GM23338 (cell line): ENCODE measurements around the gene ANKMY2. TPM values are rescaled to one million over a fixed set of nuclear protein-coding genes. Genes with fewer than 3 reads are reported as not detected.

Experiments
- ATAC-seq: fragments of 200-7000 bp; cut with Tn5 transposase; 3 replicates; pipeline ENCODE4 v1.9.1; 2020
- DNase-seq: peaks from one replicate; pipeline ENCODE4 v3.0.0-alpha.2; 2015; ENCODE audit warnings: low spot score
- H2AFZ ChIP-seq: fragments of 200-600 bp; sonication (generic); 2 replicates; pipeline ENCODE4 v1.8.0; 2016; ENCODE audit warnings: antibody characterized with exemption, mild to moderate bottlenecking, moderate library complexity
- H3F3A ChIP-seq: fragments of 200-600 bp; sonication (generic); replicated peaks from 2 replicates; pipeline ENCODE4 v1.8.0; 2017; ENCODE audit warnings: antibody characterized with exemption, mixed run types, low read depth
- H3K27ac ChIP-seq: fragments of 200-600 bp; sonication (generic); 2 replicates; pipeline ENCODE4 v1.6.1; 2016; ENCODE audit warnings: low read depth
- H3K27me3 ChIP-seq: fragments of 200-600 bp; sonication (generic); 2 replicates; pipeline ENCODE4 v1.8.0; 2016; ENCODE audit warnings: mild to moderate bottlenecking, mixed run types, moderate library complexity; ENCODE audit not compliant: insufficient read depth
- H3K36me3 ChIP-seq: fragments of 200-600 bp; sonication (generic); 2 replicates; pipeline ENCODE4 v1.8.0; 2016; ENCODE audit warnings: mild to moderate bottlenecking; ENCODE audit not compliant: insufficient read depth
- H3K4me1 ChIP-seq: fragments of 200-600 bp; sonication (generic); 2 replicates; pipeline ENCODE4 v1.8.0; 2016; ENCODE audit warnings: mild to moderate bottlenecking, moderate library complexity; ENCODE audit not compliant: insufficient read depth
- H3K4me2 ChIP-seq: fragments of 200-600 bp; sonication (generic); 2 replicates; pipeline ENCODE4 v1.7.1; 2017; ENCODE audit warnings: mixed run types
- H3K4me3 ChIP-seq: fragments of 200-600 bp; sonication (generic); 2 replicates; pipeline ENCODE4 v1.6.1; 2016; ENCODE audit warnings: mixed run types
- H3K79me2 ChIP-seq: fragments of 200-600 bp; sonication (generic); replicated peaks from 2 replicates; pipeline ENCODE4 v1.8.0; 2017; ENCODE audit warnings: mild to moderate bottlenecking; ENCODE audit not compliant: insufficient read depth
- H3K9me2 ChIP-seq: fragments of 200-600 bp; sonication (generic); 2 replicates; pipeline ENCODE4 v1.8.0; 2017; ENCODE audit not compliant: insufficient read depth
- H4K20me1 ChIP-seq: fragments of 200-600 bp; sonication (generic); replicated peaks from 2 replicates; pipeline ENCODE4 v1.8.0; 2017; ENCODE audit warnings: mild to moderate bottlenecking; ENCODE audit not compliant: insufficient read depth
- H3K27ac Mint-ChIP-seq: 2 replicates; pipeline ENCODE4 v1.8.0; 2020; ENCODE audit warnings: inconsistent platforms, mild to moderate bottlenecking, moderate library complexity, mixed read lengths
- H3K27me3 Mint-ChIP-seq: 3 replicates; pipeline ENCODE4 v1.8.0; 2022; ENCODE audit warnings: low read depth, mild to moderate bottlenecking, moderate library complexity, mixed read lengths, inconsistent platforms; ENCODE audit not compliant: insufficient read depth, poor library complexity
- H3K36me3 Mint-ChIP-seq: 3 replicates; pipeline ENCODE4 v1.8.0; 2021; ENCODE audit warnings: low read depth, mild to moderate bottlenecking, inconsistent platforms, moderate library complexity, mixed read lengths
- H3K4me1 Mint-ChIP-seq: 3 replicates; pipeline ENCODE4 v1.8.0; 2020; ENCODE audit warnings: mild to moderate bottlenecking, inconsistent platforms, mixed read lengths
- H3K4me3 Mint-ChIP-seq: 3 replicates; pipeline ENCODE4 v1.8.0; 2021; ENCODE audit warnings: moderate library complexity, mild to moderate bottlenecking, inconsistent platforms, mixed read lengths
- H3K9me3 Mint-ChIP-seq: 3 replicates; pipeline ENCODE4 v1.8.0; 2020; ENCODE audit warnings: moderate library complexity, mild to moderate bottlenecking, inconsistent platforms, mixed read lengths
- CREB1 ChIP-seq: fragments of 250-450 bp; sonication (Bioruptor Pico); IDR thresholded peaks from 2 replicates; pipeline ENCODE4 v1.5.0; 2020; ENCODE audit warnings: low read depth, mild to moderate bottlenecking, moderate library complexity
- CTCF ChIP-seq, 2 experiments: fragments of 200-600 bp in 1 of 2; sonication (generic) in 1 of 2; conservative IDR thresholded peaks; 2 replicates each; pipeline versions ENCODE4 v1.5.1 to v1.6.1; 2016 to 2017; ENCODE audit warnings: antibody characterized with exemption in 2 of 2, low read depth in 2 of 2, mild to moderate bottlenecking in 2 of 2, moderate library complexity in 1 of 2
- EZH2 ChIP-seq: fragments of 200-600 bp; sonication (generic); IDR thresholded peaks from one replicate; pipeline ENCODE4 v1.8.0; 2017; ENCODE audit warnings: antibody characterized with exemption, mild to moderate bottlenecking, low read depth; ENCODE audit not compliant: unreplicated experiment
- EZH2phosphoT487 ChIP-seq: fragments of 200-600 bp; sonication (generic); IDR thresholded peaks from one replicate; pipeline ENCODE4 v1.8.1; 2018; ENCODE audit warnings: antibody characterized with exemption; ENCODE audit not compliant: unreplicated experiment
- JUNB ChIP-seq: IDR thresholded peaks from one replicate; pipeline ENCODE4 v1.6.1; 2016; ENCODE audit warnings: antibody characterized with exemption; ENCODE audit not compliant: unreplicated experiment
- NANOG ChIP-seq: IDR thresholded peaks from 2 replicates; pipeline ENCODE4 v1.6.1; 2016; ENCODE audit warnings: antibody characterized with exemption, borderline replicate concordance
- STAT1 ChIP-seq: IDR thresholded peaks from one replicate; pipeline ENCODE4 v1.6.1; 2016; ENCODE audit warnings: antibody characterized with exemption; ENCODE audit not compliant: unreplicated experiment
- ZNF114 ChIP-seq: fragments of 250-450 bp; sonication (Bioruptor Pico); IDR thresholded peaks from 2 replicates; pipeline ENCODE4 v1.5.0; 2020; ENCODE audit warnings: mild to moderate bottlenecking, moderate library complexity
- ZNF462 ChIP-seq: fragments of 250-450 bp; sonication (Bioruptor Pico); IDR thresholded peaks from 2 replicates; pipeline ENCODE4 v1.5.0; 2020; ENCODE audit warnings: mild to moderate bottlenecking, moderate library complexity
- polyA plus RNA-seq: library from polyadenylated mRNA; unstranded; fragments of >200 nt; fragmentation: Nextera tagmentation; extraction: Ambion mirVana; gene quantifications from 2 replicates; pipeline ENCODE4 v1.2.1, GENCODE V29; 2016
- total RNA-seq: library from RNA; depleted of rRNA; stranded (reverse); fragments of >200 nt; shearing (Covaris generic); gene quantifications from 2 replicates; pipeline ENCODE4 v1.2.3, GENCODE V29; 2014
- TF ChIP-seq, protein P1 (sequence below): IDR thresholded peaks from 2 replicates; pipeline ENCODE4 v1.6.1; 2016; ENCODE audit warnings: antibody characterized with exemption

ANKMY2 gene
- total and polyA plus RNA-seq, 2 experiments from 2014 or later = 4.4 to 9.5 TPM

DNA sequence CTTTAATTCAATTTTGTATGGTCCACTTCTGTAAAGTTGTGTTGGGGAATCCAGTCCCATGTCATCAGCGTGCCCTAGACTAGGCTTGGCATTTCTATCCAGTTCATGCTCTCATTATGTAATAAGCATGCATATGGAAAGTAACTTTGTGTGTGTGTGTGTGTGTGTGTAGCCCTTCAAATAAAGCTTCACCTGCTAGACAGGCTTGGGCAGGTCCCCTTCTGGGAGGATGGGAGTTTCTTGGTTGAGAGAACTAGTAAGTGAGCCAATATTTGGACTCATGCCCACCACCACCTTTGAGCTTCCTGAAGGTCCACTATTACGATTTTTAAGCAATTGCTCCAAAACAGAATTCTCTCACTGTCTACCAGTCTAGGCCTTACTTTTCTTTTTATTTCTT, 7.3 kb upstream of the ANKMY2 start:
- H3K9me2 ChIP-seq = no peaks in the 10 kb centered on the region
- no peak for ATAC-seq
- no peaks in the 10 kb centered on the region for H3F3A ChIP-seq
- TF ChIP-seq, protein P1, sequence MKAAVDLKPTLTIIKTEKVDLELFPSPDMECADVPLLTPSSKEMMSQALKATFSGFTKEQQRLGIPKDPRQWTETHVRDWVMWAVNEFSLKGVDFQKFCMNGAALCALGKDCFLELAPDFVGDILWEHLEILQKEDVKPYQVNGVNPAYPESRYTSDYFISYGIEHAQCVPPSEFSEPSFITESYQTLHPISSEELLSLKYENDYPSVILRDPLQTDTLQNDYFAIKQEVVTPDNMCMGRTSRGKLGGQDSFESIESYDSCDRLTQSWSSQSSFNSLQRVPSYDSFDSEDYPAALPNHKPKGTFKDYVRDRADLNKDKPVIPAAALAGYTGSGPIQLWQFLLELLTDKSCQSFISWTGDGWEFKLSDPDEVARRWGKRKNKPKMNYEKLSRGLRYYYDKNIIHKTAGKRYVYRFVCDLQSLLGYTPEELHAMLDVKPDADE = no peak
- no peak for TF ChIP-seq ZNF462 (CRISPR knock-in tag)
- TF ChIP-seq EZH2phosphoT487 = no peak
- TF ChIP-seq STAT1 = no peak
- TF ChIP-seq EZH2 = no peak
- no peak for TF ChIP-seq CREB1 (CRISPR knock-in tag)
- TF ChIP-seq ZNF114 (CRISPR knock-in tag) = no peak
- TF ChIP-seq CTCF (conservative IDR thresholded peaks at IDR 0.05; ENCODE audit: low read depth in 2 of 2) = no peak
- no peak for TF ChIP-seq NANOG
- TF ChIP-seq JUNB = no peak
- peaks cover 31% of the 10 kb centered on the region for H3K4me1 ChIP-seq
- peaks cover 59% of the 10 kb centered on the region for H4K20me1 ChIP-seq
- no peaks in the 10 kb centered on the region for H3K27me3 ChIP-seq
- Mint-ChIP-seq H3K4me1 (peaks cover 53% of the 10 kb centered on the region), H3K9me3 (no peaks in the 10 kb centered on the region), H3K4me3 (no peak overlapping the region), H3K36me3 (no peaks in the 10 kb centered on the region), H3K27ac (no peak overlapping the region), H3K27me3 (no peaks in the 10 kb centered on the region)
- DNase-seq = no peak
- H3K4me3 ChIP-seq = no peak overlapping the region
- H3K27ac ChIP-seq = no peak overlapping the region
- no peak overlapping the region for H3K4me2 ChIP-seq
- H2AFZ ChIP-seq = no peak overlapping the region
- H3K79me2 ChIP-seq = peaks cover 100% of the 10 kb centered on the region
- no peaks in the 10 kb centered on the region for H3K36me3 ChIP-seq
